ENCODE measurements around the gene RAD51B. TPM values are rescaled to one million over a fixed set of nuclear protein-coding genes. Genes with fewer than 3 reads are reported as not detected.

RAD51B gene
- total RNA-seq, 2 donors from 2014 or later: 9.3 to 12.1 TPM

DNA sequence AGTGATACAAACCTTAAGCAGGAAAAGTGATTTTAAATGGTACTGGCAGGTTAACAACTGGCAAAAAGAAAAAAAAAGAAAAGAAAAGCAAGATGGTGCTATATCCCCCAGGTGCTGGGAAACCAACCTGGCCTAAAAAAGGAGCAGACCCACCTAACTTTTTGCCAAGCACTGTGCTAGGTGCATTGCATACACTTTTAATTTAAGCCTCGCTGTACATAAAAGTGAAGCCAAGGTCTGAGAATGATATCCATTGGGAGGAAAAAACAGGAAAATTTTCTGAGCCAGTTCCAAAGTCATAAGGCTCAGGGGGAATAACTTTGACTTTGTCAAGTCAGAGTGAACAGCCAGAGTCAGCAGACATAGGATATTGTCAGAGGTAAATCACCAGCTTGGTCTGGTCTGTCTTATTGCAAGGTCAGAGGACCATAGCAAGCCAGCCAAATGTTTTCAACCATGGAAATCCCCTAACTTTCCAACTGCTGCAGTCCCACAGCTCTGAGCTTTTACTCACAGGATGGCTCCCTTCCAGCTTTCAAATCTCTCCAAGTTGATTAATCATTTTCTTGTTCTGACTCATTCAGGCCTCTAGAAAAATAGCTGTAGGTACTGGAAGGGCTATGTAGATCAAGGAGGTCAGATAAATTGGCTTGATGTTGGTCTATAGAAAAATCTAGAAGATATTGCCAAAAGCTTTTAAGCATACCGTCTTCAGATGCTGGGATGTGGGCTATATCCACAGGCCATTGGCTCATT, 412.9 kb downstream of the RAD51B start:
- no peaks in the 10 kb centered on the region for H3K27me3 ChIP-seq (replicated peaks; ENCODE audit: insufficient read depth)
- H3K36me3 ChIP-seq: no peaks in the 10 kb centered on the region
- peak overlapping the region; percentile 57 to 76 for H3K27ac ChIP-seq
- no peaks in the 10 kb centered on the region for H3K9me3 ChIP-seq
- DNase-seq (ENCODE audit: low spot score) (no peak), ATAC-seq (ENCODE audit: insufficient number of reproducible peaks, low FRiP score, low read depth) (peak; percentile 93)
- TF ChIP-seq CTCF (IDR thresholded peaks at IDR 0.05): no peak
- no peak overlapping the region for H3K4me3 ChIP-seq
- peaks cover 14 to 33% of the 10 kb centered on the region in 2 donors for H3K4me1 ChIP-seq (ENCODE audit: control insufficient read depth in 1 of 2, low read depth in 2 of 2)

DNA sequence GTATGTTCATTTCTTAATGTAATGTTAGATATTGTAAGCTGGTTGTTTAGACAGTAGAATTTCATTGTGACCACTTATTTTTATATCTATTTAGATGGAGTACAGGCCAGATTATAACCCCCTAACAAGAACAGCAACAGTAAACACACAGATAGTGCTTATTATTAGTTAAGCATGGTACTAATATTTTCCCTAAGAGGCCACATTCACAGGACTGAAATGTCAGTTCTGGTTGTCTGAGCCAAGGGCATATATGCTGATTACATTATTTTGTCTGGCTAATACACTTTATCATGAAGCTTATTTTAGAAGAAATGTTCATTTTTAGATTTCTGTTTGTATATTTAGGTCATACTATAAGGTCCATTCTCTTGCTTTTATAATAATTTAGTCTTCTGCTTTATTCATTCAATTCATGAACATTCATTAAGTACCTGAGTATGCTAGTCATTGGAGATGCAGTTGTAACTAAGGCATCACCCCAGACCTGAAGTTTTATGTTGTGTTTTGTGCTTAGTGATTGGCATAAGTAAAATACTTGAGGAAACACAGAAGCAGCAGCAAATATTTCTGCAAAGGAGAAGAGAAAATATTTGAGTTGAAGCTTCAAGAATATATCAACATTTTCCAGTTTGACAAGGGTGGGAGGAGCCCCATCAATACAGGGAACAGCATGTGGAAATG, 413.7 kb downstream of the RAD51B start:
- peak overlapping the region; percentile 52 to 76 for H3K27ac ChIP-seq
- no peak overlapping the region for H3K4me3 ChIP-seq
- no peaks in the 10 kb centered on the region for H3K36me3 ChIP-seq
- ATAC-seq (ENCODE audit: insufficient number of reproducible peaks, low FRiP score, low read depth): no peak
- no peaks in the 10 kb centered on the region for H3K9me3 ChIP-seq
- DNase-seq (ENCODE audit: low spot score): no peak
- H3K27me3 ChIP-seq (replicated peaks; ENCODE audit: insufficient read depth): no peaks in the 10 kb centered on the region
- TF ChIP-seq CTCF (IDR thresholded peaks at IDR 0.05): no peak
- peaks cover 14 to 33% of the 10 kb centered on the region in 2 donors for H3K4me1 ChIP-seq (ENCODE audit: control insufficient read depth in 1 of 2, low read depth in 2 of 2)

GRCh38 chr14:68234101-68234905, 414.7 kb downstream of the RAD51B start:
- H3K27me3 ChIP-seq (replicated peaks; ENCODE audit: insufficient read depth): no peaks in the 10 kb centered on the region
- DNase-seq (ENCODE audit: low spot score) (no peak), ATAC-seq (ENCODE audit: insufficient number of reproducible peaks, low FRiP score, low read depth) (no peak)
- H3K27ac ChIP-seq: peak overlapping the region; percentile 52 to 76
- no peak overlapping the region for H3K4me3 ChIP-seq
- peaks cover 14 to 33% of the 10 kb centered on the region in 2 donors for H3K4me1 ChIP-seq (ENCODE audit: control insufficient read depth in 1 of 2, low read depth in 2 of 2)
- no peak for TF ChIP-seq CTCF (IDR thresholded peaks at IDR 0.05)
- no peaks in the 10 kb centered on the region for H3K9me3 ChIP-seq
- H3K36me3 ChIP-seq: no peaks in the 10 kb centered on the region

- DNase-seq (ENCODE audit: low spot score) (no peak), ATAC-seq (ENCODE audit: insufficient number of reproducible peaks, low FRiP score, low read depth) (no peak)
- Histone ChIP-seq H3K4me3 (no peak overlapping the region), H3K27me3 (replicated peaks; ENCODE audit: insufficient read depth) (no peaks in the 10 kb centered on the region), H3K36me3 (no peaks in the 10 kb centered on the region), H3K9me3 (no peaks in the 10 kb centered on the region), H3K4me1 (ENCODE audit: control insufficient read depth in 1 of 2, low read depth in 2 of 2) (peaks cover 14 to 36% of the 10 kb centered on the region in 2 donors), H3K27ac (no peak overlapping the region)
- no peak for TF ChIP-seq CTCF (IDR thresholded peaks at IDR 0.05)
Observed at GRCh38 chr14:68235011-68235410, 415.4 kb downstream of the RAD51B start.

Measured in thoracic aorta (tissue), 2 donors.